NCI-H2227 (cell line): ENCODE data around the gene CST9L.

Experiments used
- DNase-seq: peaks from one replicate; lab custom pipeline; 2025; ENCODE audit not compliant: unreplicated experiment; lab: John Stamatoyannopoulos, UW

CST9L gene, protein sequence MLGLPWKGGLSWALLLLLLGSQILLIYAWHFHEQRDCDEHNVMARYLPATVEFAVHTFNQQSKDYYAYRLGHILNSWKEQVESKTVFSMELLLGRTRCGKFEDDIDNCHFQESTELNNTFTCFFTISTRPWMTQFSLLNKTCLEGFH

DNA sequence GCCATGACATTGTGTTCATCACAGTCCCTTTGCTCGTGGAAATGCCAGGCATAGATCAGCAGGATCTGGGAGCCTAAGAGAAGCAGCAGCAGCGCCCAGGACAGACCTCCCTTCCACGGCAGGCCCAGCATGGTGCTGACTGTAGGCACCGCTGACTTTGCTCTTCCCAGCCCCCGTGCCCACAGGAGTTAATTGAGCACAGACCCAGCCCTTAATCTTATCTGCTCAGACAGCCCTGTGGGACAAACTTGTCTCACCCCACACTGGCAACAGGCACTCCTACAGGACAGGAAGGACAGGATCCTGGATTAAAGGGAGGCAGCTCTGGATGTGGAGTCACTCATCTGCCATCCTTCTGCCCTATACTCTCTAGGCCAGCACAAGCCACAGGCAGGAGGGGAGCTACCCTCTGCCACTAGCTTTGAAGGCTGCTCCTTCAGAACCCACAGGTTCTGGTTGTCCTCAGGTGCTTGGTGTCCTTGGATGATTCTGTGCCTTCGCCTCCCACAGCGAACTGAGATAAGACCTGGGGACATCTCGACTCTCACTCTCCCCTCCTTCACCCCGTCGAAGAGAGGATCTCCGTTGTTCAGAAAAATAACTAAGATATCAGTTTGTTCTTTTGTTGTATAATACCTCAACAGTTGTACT, at the start of gene CST9L:
Gene CST9L (minus strand): TSS at position 165 of the 651 bp plus-strand sequence. CDS start 34 bp downstream, at position 131.
- DNase-seq, result no peak

DNA sequence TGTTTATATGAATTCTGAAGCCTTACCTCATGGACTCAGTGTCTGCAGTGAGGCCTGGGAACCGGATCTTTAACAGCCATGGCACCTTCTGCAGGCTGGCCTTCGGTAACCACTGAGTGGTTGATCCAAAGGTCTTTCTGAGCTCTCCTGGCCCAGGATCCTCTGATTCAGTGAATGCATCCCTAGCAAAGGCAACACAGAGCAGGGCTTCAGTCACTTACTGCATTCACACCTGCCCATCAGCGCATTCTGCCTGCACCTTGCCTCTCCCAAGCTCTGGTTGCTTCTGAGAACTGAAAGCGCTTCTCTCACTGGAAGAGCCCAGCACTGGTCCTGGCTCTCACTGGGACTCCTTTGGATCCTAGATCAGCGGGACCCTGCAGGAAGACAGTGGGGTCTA, 45.9 kb upstream of the CST9L start:
- no peak for DNase-seq

- DNase-seq, result no peak
Measured at GRCh38 chr20:23613676-23614075, 45.4 kb upstream of the CST9L start.

DNA sequence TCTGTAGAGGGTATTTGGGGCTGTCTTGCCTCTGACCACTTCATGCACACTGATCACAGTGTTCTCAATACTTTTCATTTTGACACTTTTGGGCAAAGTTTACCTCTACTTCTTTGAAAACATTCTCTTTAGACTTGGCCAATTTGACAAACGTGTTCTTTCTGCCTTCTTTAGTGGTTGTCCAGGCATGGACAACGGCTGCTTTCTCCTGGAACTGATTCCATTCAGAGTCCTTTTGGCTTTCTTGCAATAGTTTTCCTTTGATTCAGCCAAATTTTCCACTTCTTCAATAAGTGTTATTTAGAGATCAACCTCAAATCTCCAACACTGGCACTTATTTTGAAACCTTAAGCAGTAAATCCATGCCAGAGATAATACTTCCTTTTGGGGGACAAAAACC, 44.1 kb upstream of the CST9L start:
- no peak for DNase-seq

DNA sequence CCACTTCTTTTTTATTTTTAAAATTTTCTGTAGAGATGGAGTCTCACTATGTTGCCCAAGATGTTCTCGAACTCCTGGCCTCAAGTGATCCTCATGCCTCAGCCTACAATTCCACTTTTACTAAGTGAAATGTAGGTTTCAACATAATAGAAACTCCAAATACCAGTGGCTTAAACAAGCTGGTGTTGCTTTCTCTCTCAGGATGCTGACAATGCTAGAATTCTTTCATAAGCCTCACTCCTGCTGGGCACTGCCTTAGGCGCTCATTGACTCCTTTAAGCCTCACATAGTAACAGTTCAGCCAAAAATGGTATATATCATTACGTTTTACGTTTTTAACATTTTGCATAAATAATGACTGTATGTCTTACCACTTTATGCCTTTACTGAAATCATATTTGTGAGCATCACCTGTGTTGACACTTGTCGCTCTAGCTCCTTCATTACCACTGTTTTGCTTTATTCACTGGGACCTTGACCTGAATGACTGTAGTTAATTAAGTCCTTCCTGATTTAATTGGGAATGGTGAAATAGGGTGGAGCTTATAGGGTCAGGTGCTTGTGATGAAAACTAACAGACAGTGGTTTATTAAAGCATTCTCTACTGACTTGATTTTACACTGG, 41.3 kb upstream of the CST9L start:
- no peak for DNase-seq

- DNase-seq, result no peak
Measured at GRCh38 chr20:23608251-23608846, 40.1 kb upstream of the CST9L start.

GRCh38 chr20:23607497-23608245, 39.4 kb upstream of the CST9L start:
- DNase-seq, result no peak

DNA sequence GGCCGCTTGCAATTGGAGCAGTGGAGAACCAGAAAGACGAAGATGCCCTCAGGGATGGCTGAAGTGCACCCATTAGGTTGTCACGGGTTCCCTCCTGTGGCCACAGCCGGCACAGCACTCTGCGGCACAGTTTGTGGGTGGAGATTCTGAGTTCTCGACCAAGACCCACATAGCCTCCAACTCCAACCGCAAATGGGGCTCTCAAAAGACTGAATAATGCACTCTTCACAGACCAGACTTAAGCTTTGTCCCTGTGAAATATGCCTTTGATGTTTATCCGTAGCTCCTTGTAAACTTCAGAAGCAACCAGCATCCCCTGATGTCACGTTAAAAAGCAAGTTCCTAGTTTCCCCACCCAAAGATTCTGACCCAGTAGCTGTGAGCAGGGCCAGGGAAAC, 38.4 kb upstream of the CST9L start:
- DNase-seq, result peak; percentile 80

DNA sequence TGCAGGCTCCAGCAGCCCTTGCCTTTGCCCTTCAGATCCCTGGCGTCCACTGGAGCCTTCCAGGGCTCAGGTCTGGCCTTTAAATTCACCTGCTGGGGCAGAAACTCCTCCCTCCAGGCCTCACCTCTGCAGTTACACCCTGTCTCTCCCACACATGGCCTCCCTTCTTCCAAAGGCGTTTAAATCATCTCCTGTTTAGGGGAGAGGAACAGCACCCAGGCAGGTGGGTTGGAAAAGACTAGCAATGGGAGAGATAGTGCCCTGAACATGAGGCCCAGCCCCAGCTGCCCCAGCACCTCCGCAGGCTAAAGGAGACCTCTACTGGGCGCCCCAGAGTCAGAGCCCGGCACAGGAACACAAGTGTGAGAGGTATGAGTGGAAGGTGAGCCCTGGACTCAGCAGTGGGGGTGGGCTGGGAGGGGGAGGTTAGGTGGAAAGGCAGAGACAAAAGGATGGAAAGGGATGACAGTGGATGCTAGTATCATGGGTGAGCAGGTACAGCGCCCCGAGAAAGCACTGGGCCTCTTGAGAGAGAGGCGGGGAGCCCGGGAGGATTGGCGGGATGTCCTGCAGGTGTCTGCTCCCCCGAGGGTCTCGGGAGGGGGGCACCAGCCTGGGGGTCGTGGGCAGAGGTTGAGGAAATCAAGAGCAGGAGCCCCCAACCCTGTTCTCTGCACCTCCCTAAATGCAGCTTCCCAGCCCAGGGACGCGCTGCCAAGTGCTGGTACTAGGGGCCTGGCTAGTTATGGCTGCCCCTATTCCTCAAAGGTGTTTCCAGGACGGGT, 37.8 kb upstream of the CST9L start, which contains the start of gene CST9:
Gene CST9 (minus strand): TSS at position 51 of the 785 bp plus-strand sequence. CDS start 53 bp downstream, outside the sequence.
- no peak for DNase-seq

DNA sequence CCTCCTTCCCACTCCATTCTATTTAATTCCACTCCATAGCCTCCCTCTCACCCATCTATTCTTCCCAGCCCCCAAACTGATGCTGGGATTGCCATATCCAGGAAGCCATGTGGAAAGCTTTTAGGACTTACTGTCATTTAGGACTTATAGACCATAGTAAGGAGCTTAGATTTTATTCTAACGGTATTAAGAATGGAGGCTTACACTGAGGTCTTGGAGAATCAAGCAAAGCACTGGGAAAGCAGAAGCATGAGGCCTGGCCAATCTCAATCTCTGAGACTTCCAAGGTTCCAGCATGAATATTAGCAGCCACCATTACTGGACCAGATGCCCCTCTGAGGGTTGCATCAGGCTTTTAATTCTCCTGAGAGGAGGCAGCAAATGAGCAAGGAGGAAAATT, 36.0 kb upstream of the CST9L start:
- DNase-seq, result no peak

DNA sequence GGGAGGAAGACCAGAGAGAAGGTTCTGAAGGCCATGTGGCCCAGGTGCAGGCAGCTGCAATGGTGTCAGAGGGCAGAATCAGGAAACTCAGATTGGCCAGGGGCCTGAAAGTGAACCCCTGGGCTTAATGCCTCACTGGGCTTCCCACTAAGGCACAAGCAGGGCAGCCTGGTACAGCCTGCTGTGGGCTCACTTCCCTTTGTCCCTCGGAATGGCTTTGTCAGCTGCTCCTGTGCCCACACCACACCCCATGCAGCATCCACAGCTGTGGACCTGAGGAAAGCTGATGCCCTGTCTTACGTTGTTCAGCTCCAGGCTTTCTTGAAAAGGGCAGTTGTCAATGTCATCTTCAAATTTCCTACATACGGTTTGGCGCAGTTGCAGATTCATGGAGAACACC, 35.0 kb upstream of the CST9L start:
- no peak for DNase-seq

DNA sequence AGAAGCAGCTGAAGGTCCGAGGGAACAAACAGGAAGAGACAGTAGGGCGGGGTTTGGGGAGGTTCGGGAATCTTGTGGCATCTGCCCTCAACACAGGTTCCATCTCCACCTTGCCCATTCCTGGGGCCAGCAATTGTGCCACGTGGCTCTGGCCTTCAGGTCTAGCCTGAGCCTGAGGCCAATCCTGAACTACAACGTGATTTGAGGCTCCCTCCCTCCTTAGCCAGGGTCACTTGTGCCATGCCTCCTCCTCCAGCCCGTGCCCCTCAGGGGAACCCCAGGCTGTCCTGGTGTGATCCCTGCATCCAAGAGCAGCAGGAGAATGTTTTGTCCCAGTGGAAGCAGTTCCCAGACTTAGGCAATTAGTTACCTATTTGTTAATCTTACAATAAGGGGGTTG, 34.4 kb upstream of the CST9L start:
- DNase-seq, result no peak

GRCh38 chr20:23602241-23602640, 34.0 kb upstream of the CST9L start:
- DNase-seq, result no peak

DNA sequence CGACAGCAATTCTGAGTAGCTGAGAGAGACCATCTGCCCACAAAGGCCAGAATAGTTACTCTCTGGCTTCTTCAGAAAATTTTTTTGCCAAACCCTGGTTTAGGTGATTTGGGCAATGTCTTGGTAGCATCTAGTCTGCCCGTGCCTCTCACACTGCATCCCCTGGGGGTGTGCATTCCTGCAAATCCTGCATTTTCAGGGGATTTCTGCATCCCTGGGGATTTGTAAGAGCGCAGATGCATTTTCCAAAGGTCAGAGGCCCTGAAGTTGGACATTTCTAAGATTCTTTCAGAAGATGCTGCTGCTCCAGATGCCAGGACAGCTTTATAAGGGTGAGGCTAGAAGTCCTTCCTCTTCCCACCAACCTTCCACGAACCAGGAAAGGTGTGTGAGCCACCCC, 33.4 kb upstream of the CST9L start:
- no peak for DNase-seq

GRCh38 chr20:23598481-23598880, 30.2 kb upstream of the CST9L start:
- DNase-seq, result no peak

DNA sequence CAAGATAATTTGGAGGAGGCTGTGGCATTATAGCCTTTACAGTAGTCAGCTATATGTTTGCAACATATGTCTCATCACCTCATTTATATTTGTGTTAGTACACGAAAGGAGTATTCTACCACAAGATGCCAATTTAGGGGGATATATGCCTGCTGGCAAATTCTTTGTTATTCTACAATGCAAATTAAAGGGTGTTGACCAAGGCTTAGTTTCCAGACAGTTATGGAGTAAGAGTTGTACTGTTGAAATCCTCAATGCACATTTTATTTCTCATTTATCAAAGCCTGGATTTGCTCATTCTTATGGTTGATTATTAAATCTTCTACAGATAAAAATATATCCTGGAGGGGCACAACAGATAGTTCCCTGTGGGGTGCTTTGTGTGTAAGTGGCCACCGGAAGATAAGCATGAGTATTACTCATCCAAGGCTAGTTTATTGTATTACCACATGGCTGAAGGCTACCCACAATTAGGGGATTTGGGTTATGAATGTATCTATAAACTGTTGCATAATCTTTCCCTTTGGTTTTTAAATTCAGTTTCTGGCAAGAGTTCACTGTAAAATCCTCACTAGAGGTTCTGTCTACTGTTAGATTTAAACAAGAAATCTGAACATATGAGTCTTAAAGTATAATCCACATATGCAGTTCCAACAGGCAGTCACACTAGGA, 28.4 kb upstream of the CST9L start:
- DNase-seq, result no peak

DNA sequence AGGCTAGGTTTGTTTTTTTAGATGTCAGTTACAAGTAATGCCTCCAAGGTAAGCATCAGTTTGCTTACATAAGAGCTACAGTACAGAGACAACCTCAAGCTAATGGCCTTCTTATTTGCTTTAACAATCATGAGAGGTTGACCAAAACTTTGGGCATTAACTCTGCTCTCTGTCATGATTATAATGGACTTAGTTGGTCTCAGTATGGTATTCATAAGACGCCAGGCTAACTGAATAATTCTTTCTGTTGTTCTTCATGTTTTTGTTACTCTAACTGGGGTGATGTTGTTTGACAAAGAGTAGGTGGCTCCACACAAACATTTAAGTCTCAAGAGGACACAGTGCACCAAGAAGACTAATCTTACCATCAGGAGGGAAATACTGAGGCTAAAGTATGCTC, 27.7 kb upstream of the CST9L start:
- DNase-seq, result no peak

- no peak for DNase-seq
Measured at GRCh38 chr20:23588434-23589403, 20.4 kb upstream of the CST9L start.

DNA sequence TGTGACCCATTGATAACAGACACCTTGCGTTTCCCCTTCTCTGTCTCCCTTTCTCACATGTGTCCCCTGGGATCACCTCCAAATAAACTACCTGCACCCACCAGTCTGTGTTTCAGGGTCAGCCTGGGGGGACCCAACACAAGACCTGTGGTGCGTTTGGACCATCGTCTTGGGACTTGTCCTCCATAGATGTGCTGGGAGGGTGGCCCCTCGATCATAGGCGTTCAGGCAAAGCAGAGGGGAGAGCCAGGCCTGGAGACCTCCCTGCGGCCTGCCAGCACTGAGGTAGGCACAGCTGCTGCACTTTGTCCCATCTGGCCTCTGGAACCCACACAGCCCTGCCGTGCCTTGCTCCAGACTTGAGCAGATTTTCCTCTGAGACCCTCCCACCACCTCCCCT, 19.3 kb upstream of the CST9L start:
- no peak for DNase-seq
